Gastroesophageal sphincter (tissue), 3 donors: ENCODE measurements around the gene MAT1A.

Experiments used
- EP300 ChIP-seq: sonication (generic); formaldehyde crosslinking; IDR thresholded peaks from one replicate; pipeline ENCODE4 v1.6.1; 2017; ENCODE audit warnings: antibody characterized with exemption, mild to moderate bottlenecking
- POLR2A ChIP-seq, 2 donors: fragments of 450-650 bp; IDR thresholded peaks; one replicate each; pipeline ENCODE4 v1.6.1; 2017; ENCODE audit warnings: antibody characterized with exemption in 2 of 2, mild to moderate bottlenecking in 2 of 2, moderate library complexity in 1 of 2
- POLR2AphosphoS5 ChIP-seq: sonication (generic); formaldehyde crosslinking; IDR thresholded peaks from one replicate; pipeline ENCODE4 v1.6.1; 2017; ENCODE audit warnings: antibody characterized with exemption
- TF ChIP-seq, protein P1 (sequence below), 4 experiments: fragments of 200-600 bp in 2 of 4; fragments of 450-650 bp in 2 of 4; sonication (generic) in 1 of 4; IDR thresholded peaks; one replicate each; pipeline ENCODE4 v1.5.1; 2017 to 2019; ENCODE audit warnings: antibody characterized with exemption in 4 of 4, mild to moderate bottlenecking in 2 of 4, moderate library complexity in 2 of 4

DNA sequence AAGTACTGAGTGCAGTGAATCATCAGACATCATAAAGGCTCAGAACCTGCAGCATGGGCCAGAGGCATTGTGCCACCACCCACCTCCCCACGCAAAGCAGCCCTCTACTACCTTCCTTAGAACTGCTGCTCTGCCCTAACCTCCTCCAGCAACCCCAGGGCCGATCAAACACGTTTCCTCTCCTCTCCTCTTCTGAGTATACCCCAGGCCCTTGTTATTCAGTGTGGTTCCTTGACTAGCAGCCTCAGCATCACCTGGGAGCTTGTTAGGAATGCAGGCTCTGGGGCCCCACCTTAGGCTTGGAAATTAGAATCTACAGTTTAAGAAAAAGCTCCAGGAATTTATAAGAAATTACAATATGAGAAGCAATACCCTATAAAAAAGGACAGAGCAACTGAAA, 33.9 kb upstream of the MAT1A start:
- TF ChIP-seq, protein P1, sequence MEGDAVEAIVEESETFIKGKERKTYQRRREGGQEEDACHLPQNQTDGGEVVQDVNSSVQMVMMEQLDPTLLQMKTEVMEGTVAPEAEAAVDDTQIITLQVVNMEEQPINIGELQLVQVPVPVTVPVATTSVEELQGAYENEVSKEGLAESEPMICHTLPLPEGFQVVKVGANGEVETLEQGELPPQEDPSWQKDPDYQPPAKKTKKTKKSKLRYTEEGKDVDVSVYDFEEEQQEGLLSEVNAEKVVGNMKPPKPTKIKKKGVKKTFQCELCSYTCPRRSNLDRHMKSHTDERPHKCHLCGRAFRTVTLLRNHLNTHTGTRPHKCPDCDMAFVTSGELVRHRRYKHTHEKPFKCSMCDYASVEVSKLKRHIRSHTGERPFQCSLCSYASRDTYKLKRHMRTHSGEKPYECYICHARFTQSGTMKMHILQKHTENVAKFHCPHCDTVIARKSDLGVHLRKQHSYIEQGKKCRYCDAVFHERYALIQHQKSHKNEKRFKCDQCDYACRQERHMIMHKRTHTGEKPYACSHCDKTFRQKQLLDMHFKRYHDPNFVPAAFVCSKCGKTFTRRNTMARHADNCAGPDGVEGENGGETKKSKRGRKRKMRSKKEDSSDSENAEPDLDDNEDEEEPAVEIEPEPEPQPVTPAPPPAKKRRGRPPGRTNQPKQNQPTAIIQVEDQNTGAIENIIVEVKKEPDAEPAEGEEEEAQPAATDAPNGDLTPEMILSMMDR (IDR thresholded peaks at IDR 0.05): no peak
- no peak for TF ChIP-seq POLR2A (IDR thresholded peaks at IDR 0.05)
- no peak for TF ChIP-seq POLR2AphosphoS5
- no peak for TF ChIP-seq EP300
